GM19324 (cell line): ENCODE measurements around the gene CHN2.

Experiments used
- ATAC-seq: cut with Tn5 transposase; IDR thresholded peaks from one replicate; pipeline ENCODE4 v1.9.1; 2021; ENCODE audit warnings: mild to moderate bottlenecking, moderate library complexity; ENCODE audit not compliant: unreplicated experiment, low FRiP score

The CHN2 gene

GRCh38 chr7:29278337-29279069 lies 83.9 kb downstream of the CHN2 start:
- no peak for ATAC-seq

- ATAC-seq = no peak
Observed at GRCh38 chr7:29281782-29282541, 87.4 kb downstream of the CHN2 start.

GRCh38 chr7:29282819-29283414 lies 88.3 kb downstream of the CHN2 start:
- ATAC-seq = no peak

- no peak for ATAC-seq
Observed at GRCh38 chr7:29284696-29285443, 90.3 kb downstream of the CHN2 start.

- ATAC-seq = no peak
Observed at GRCh38 chr7:29285444-29285793, 90.8 kb downstream of the CHN2 start.

GRCh38 chr7:29285861-29286260 lies 91.3 kb downstream of the CHN2 start:
- ATAC-seq = no peak

GRCh38 chr7:29287366-29287765 lies 92.8 kb downstream of the CHN2 start:
- no peak for ATAC-seq

- ATAC-seq = no peak
Observed at GRCh38 chr7:29288181-29289091, 93.9 kb downstream of the CHN2 start.

GRCh38 chr7:29289156-29290021 lies 94.8 kb downstream of the CHN2 start:
- no peak for ATAC-seq

GRCh38 chr7:29290829-29291228 lies 96.3 kb downstream of the CHN2 start:
- no peak for ATAC-seq

- no peak for ATAC-seq
Observed at GRCh38 chr7:29291723-29292618, 97.4 kb downstream of the CHN2 start.

- no peak for ATAC-seq
Observed at GRCh38 chr7:29292886-29293658, 98.5 kb downstream of the CHN2 start.

GRCh38 chr7:29296421-29296820 lies 101.8 kb downstream of the CHN2 start:
- no peak for ATAC-seq

- ATAC-seq = no peak
Observed at GRCh38 chr7:29297194-29297890, 102.8 kb downstream of the CHN2 start.

- ATAC-seq = no peak
Observed at GRCh38 chr7:29299086-29299485, 104.5 kb downstream of the CHN2 start.

- no peak for ATAC-seq
Observed at GRCh38 chr7:29300026-29300480, 105.5 kb downstream of the CHN2 start.

- ATAC-seq = no peak
Observed at GRCh38 chr7:29300649-29301048, 106.1 kb downstream of the CHN2 start.
